Esophagus muscularis mucosa (tissue), 4 donors: ENCODE results near the gene ATG4C. TPM values are rescaled to one million over a fixed set of nuclear protein-coding genes. Genes with fewer than 3 reads are reported as not detected.
"Not testable (repeated sequence)": the region's sequence is repeated elsewhere in the genome, so short reads cannot be mapped to it uniquely, and the experiment has no call there.

Source experiments
- DNase-seq: peaks from one replicate; pipeline ENCODE4 v3.0.0-alpha.2; 2017; ENCODE audit errors: extremely low spot score
- H3K27ac ChIP-seq, 4 donors: fragments of 200-600 bp; sonication (generic); replicated peaks in 1 of 4; 1 replicate in 3 of 4; 2 replicates in 1 of 4; pipeline ENCODE4 v1.5.1; 2016 to 2019; ENCODE audit warnings: mild to moderate bottlenecking in 1 of 4
- H3K27me3 ChIP-seq, 4 donors: fragments of 200-600 bp; sonication (generic); one replicate each; pipeline versions ENCODE4 v1.5.1 to v1.6.0; 2016 to 2019
- H3K36me3 ChIP-seq, 4 donors: fragments of 200-600 bp; sonication (generic); one replicate each; pipeline ENCODE4 v1.5.1; 2016 to 2019
- H3K4me1 ChIP-seq, 4 donors: fragments of 200-600 bp; sonication (generic); one replicate each; pipeline ENCODE4 v1.5.1; 2016 to 2019
- H3K4me3 ChIP-seq, 4 donors: fragments of 200-600 bp; sonication (generic); 1 replicate in 2 of 4; 2 replicates in 2 of 4; pipeline ENCODE4 v1.5.1; 2016 to 2019; ENCODE audit warnings: mild to moderate bottlenecking in 4 of 4, moderate library complexity in 1 of 4
- H3K9me3 ChIP-seq, 4 donors: fragments of 200-600 bp; sonication (generic); 1 replicate in 3 of 4; 2 replicates in 1 of 4; pipeline ENCODE4 v1.5.1; 2016 to 2019
- CTCF ChIP-seq, 3 experiments: fragments of 200-600 bp in 2 of 3; fragments of 450-650 bp in 1 of 3; sonication (generic) in 2 of 3; IDR thresholded peaks; one replicate each; pipeline ENCODE4 v1.5.1; 2017 to 2019; ENCODE audit warnings: antibody characterized with exemption in 3 of 3, mild to moderate bottlenecking in 2 of 3, moderate library complexity in 1 of 3
- EP300 ChIP-seq: sonication (generic); formaldehyde crosslinking; IDR thresholded peaks from one replicate; pipeline ENCODE4 v1.6.1; 2017; ENCODE audit warnings: antibody characterized with exemption
- POLR2A ChIP-seq: fragments of 450-650 bp; IDR thresholded peaks from one replicate; pipeline ENCODE4 v1.6.1; 2017; ENCODE audit warnings: antibody characterized with exemption, moderate library complexity, mild to moderate bottlenecking, low read depth
- POLR2AphosphoS5 ChIP-seq, 2 donors: sonication (generic); formaldehyde crosslinking; IDR thresholded peaks; one replicate each; pipeline ENCODE4 v1.6.1; 2017; ENCODE audit warnings: antibody characterized with exemption in 2 of 2
- WGBS: methylation state at CpG from one replicate; pipeline ENCODE4 v1.1.5; 2018; 5-methylcytosine and 5-hydroxymethylcytosine counted together
- intact Hi-C: fragments of 100-400 bp; cut with DNase I; formaldehyde crosslinking; loops from one replicate; pipeline ENCODE4 v1.15.1; 2023
- total RNA-seq, 4 donors: library from RNA; depleted of rRNA; stranded (reverse); fragments of >200 nt; gene quantifications; one replicate each; pipeline versions ENCODE4 v1.1.0 to v1.2.1, GENCODE V29; 2016

Gene ATG4C
- total RNA-seq, 4 donors from 2014 or later: 5.0 to 12.5 (median 8.3) TPM

- no peak for DNase-seq
- no peaks in the 10 kb centered on the region for H3K27me3 ChIP-seq
- H3K4me3 ChIP-seq: no peak overlapping the region
- H3K9me3 ChIP-seq: no peaks in the 10 kb centered on the region
- H3K36me3 ChIP-seq: no peaks in the 10 kb centered on the region
- intact Hi-C loops: loop anchor here (5.0 kb wide), 3 partner anchors 59 to 234 kb away; partner anchors contain the start of gene DOCK7
- H3K4me1 ChIP-seq: peaks cover 3 to 26% (median 17%) of the 10 kb centered on the region in 4 donors
- 56% methylated on average over 3 of the region's 3 CpGs for WGBS
- TF ChIP-seq POLR2AphosphoS5 (IDR thresholded peaks at IDR 0.05) (no peak), EP300 (no peak), POLR2A (no peak), CTCF (IDR thresholded peaks at IDR 0.05) (no peak)
- no peak overlapping the region for H3K27ac ChIP-seq
Observed at GRCh38 chr1:62746809-62747138, 37.2 kb upstream of the ATG4C start.

GRCh38 chr1:62753031-62753965 lies 30.6 kb upstream of the ATG4C start:
- no peak for TF ChIP-seq POLR2A
- TF ChIP-seq EP300: no peak
- no peak for TF ChIP-seq POLR2AphosphoS5 (IDR thresholded peaks at IDR 0.05)
- no peak for TF ChIP-seq CTCF (IDR thresholded peaks at IDR 0.05)
- no peak for DNase-seq
- intact Hi-C loops: no loop called here

GRCh38 chr1:62754938-62755337 lies 29.0 kb upstream of the ATG4C start:
- 91% methylated on average over 13 of the region's 13 CpGs for WGBS
- H3K9me3 ChIP-seq, H3K4me3 ChIP-seq, H3K27ac ChIP-seq, intact Hi-C loops, H3K27me3 ChIP-seq, DNase-seq, H3K36me3 ChIP-seq: not testable (repeated sequence)
- peaks cover 0 to 12% (median 6%) of the 10 kb centered on the region in 4 donors for H3K4me1 ChIP-seq

More at GRCh38 chr1:62753031-62753965, 30.6 kb upstream of the ATG4C start:
- Histone ChIP-seq H3K9me3 (no peaks in the 10 kb centered on the region), H3K4me1 (peaks cover 0 to 12% (median 6%) of the 10 kb centered on the region in 4 donors), H3K27me3 (no peaks in the 10 kb centered on the region), H3K36me3 (no peaks in the 10 kb centered on the region), H3K27ac (no peak overlapping the region), H3K4me3 (no peak overlapping the region)
- 94% methylated on average over 18 of the region's 35 CpGs for WGBS

- H3K4me3 ChIP-seq, H3K9me3 ChIP-seq, intact Hi-C loops, H3K27ac ChIP-seq, DNase-seq, H3K36me3 ChIP-seq, H3K4me1 ChIP-seq, H3K27me3 ChIP-seq: not testable (repeated sequence)
- 89% methylated on average over 5 of the region's 5 CpGs for WGBS
Observed at GRCh38 chr1:62756255-62756884, 27.6 kb upstream of the ATG4C start.

- intact Hi-C loops, H3K27ac ChIP-seq, H3K4me1 ChIP-seq, H3K4me3 ChIP-seq, DNase-seq, H3K9me3 ChIP-seq, H3K36me3 ChIP-seq, H3K27me3 ChIP-seq: not testable (repeated sequence)
- WGBS: 90% methylated on average over 5 of the region's 5 CpGs
Observed at GRCh38 chr1:62759232-62759875, 24.6 kb upstream of the ATG4C start.

- H3K27me3 ChIP-seq, H3K4me1 ChIP-seq, H3K36me3 ChIP-seq, H3K27ac ChIP-seq, DNase-seq, H3K4me3 ChIP-seq, H3K9me3 ChIP-seq, intact Hi-C loops: not testable (repeated sequence)
- WGBS: 95% methylated on average over 6 of the region's 6 CpGs
Observed at GRCh38 chr1:62760021-62760782, 23.7 kb upstream of the ATG4C start.

GRCh38 chr1:62761223-62761870 lies 22.6 kb upstream of the ATG4C start:
- H3K4me3 ChIP-seq, H3K9me3 ChIP-seq, H3K36me3 ChIP-seq, DNase-seq, H3K4me1 ChIP-seq, H3K27ac ChIP-seq, intact Hi-C loops, H3K27me3 ChIP-seq: not testable (repeated sequence)
- WGBS: no CpG with 5 or more reads among the region's 30 CpGs

- H3K36me3 ChIP-seq, H3K27ac ChIP-seq, H3K9me3 ChIP-seq, intact Hi-C loops, H3K4me1 ChIP-seq, H3K27me3 ChIP-seq, DNase-seq, H3K4me3 ChIP-seq: not testable (repeated sequence)
- 90% methylated on average over 4 of the region's 4 CpGs for WGBS
Observed at GRCh38 chr1:62762027-62762426, 21.9 kb upstream of the ATG4C start.
